ENCODE measurements around the gene G6PD.
"Not testable (repeated sequence)": the region's sequence is repeated elsewhere in the genome, so short reads cannot be mapped to it uniquely, and the experiment has no call there.

- TF ChIP-seq POLR2AphosphoS5 (IDR thresholded peaks at IDR 0.05; ENCODE audit: low read depth); CTCF (IDR thresholded peaks at IDR 0.05; ENCODE audit: insufficient read depth, low read length); REST (IDR thresholded peaks at IDR 0.05; ENCODE audit: insufficient replicate concordance, low read depth): not testable (repeated sequence)
These were observed 5.6 kb upstream of the G6PD start for GRCh38 chrX:154552112-154552806.

Measured in HL-60 (cell line).